K562 (cell line): ENCODE measurements around the gene RAPGEF5. TPM values are rescaled to one million over a fixed set of nuclear protein-coding genes. Genes with fewer than 3 reads are reported as not detected.

Experiments used
- CCNT2 ChIP-seq: IDR thresholded peaks from 2 replicates; pipeline ENCODE4 v1.6.1; 2011; ENCODE audit warnings: borderline replicate concordance, low read depth, mild to moderate bottlenecking, moderate library complexity, mixed read lengths, low read length; ENCODE audit not compliant: insufficient read length; ENCODE audit errors: extremely low read depth
- CEBPB ChIP-seq: fragments of 450-650 bp; IDR thresholded peaks from 2 replicates; pipeline ENCODE4 v1.6.1; 2016; ENCODE audit warnings: missing genetic modification characterization, missing compliant biosample characterization
- L3MBTL2 ChIP-seq: fragments of 450-650 bp; IDR thresholded peaks from 2 replicates; pipeline ENCODE4 v1.6.1; 2016; ENCODE audit warnings: mild to moderate bottlenecking, moderate library complexity
- MBD2 ChIP-seq: sonication (generic); IDR thresholded peaks from 2 replicates; pipeline ENCODE4 v1.6.1; 2016; ENCODE audit warnings: low read depth, borderline replicate concordance
- MCM5 ChIP-seq: fragments of 450-650 bp; IDR thresholded peaks from 2 replicates; pipeline ENCODE4 v1.6.1; 2016; ENCODE audit warnings: low read depth
- NFATC3 ChIP-seq: fragments of 450-650 bp; IDR thresholded peaks from 2 replicates; pipeline ENCODE4 v1.6.1; 2017; ENCODE audit warnings: mild to moderate bottlenecking
- NFIX ChIP-seq: fragments of 250-450 bp; sonication (Bioruptor Pico); IDR thresholded peaks from 2 replicates; pipeline ENCODE4 v1.4.0; 2020; ENCODE audit warnings: low read depth, mild to moderate bottlenecking, moderate library complexity
- NRF1 ChIP-seq, 2 experiments: fragments of 450-650 bp; IDR thresholded peaks in 1 of 2; conservative IDR thresholded peaks in 1 of 2; 2 replicates each; pipeline ENCODE4 v1.6.1; 2014; ENCODE audit warnings: mild to moderate bottlenecking in 2 of 2
- RNF2 ChIP-seq: sonication (generic); IDR thresholded peaks from 2 replicates; pipeline ENCODE4 v1.6.1; 2016
- ZKSCAN1 ChIP-seq: fragments of 150-350 bp; IDR thresholded peaks from 2 replicates; pipeline ENCODE4 v1.6.1; 2016; ENCODE audit warnings: low read depth, low read length
- ZNF436 ChIP-seq: fragments of 250-450, 450-650 bp; sonication (Bioruptor Pico); formaldehyde crosslinking; IDR thresholded peaks from 2 replicates; pipeline ENCODE4 v1.7.0; 2020; ENCODE audit warnings: mild to moderate bottlenecking
- ZNF696 ChIP-seq: fragments of 250-450 bp; sonication (Bioruptor Pico); conservative IDR thresholded peaks from 2 replicates; pipeline ENCODE4 v1.4.0; 2020; ENCODE audit warnings: mild to moderate bottlenecking, moderate library complexity
- polyA plus RNA-seq, 8 experiments: library from polyadenylated mRNA; depleted of rRNA in 4 of 8; stranded (reverse) in 5 of 8; unstranded in 3 of 8; fragments of >200 nt; fragmentation: Nextera tagmentation in 2 of 8; fragmentation: Illumina TruSeq in 1 of 8; extraction: Ambion mirVana in 2 of 8; extraction: Trizol in 1 of 8; gene quantifications; 2 replicates each; pipeline versions ENCODE4 v1.2.1 to v1.2.3, GENCODE V29; 2011 to 2014; ENCODE audit warnings: inconsistent platforms in 1 of 8, missing spikeins in 1 of 8
- total RNA-seq, 7 experiments: library from RNA; depleted of rRNA in 6 of 7; stranded (reverse); fragments of >200 nt in 6 of 7; fragmentation: Illumina TruSeq in 2 of 7; extraction: Trizol in 2 of 7; gene quantifications; 2 replicates each; pipeline versions ENCODE4 v1.2.1 to v1.2.3, GENCODE V29; 2011 to 2021; ENCODE audit warnings: low replicate concordance in 1 of 7
- TF ChIP-seq, protein P1 (sequence below): sonication (generic); formaldehyde crosslinking; IDR thresholded peaks from 2 replicates; pipeline ENCODE4 v1.8.0; 2023; ENCODE audit warnings: missing genetic modification reagents, mild to moderate bottlenecking, borderline replicate concordance
- TF ChIP-seq, protein P2 (sequence below): sonication (generic); formaldehyde crosslinking; IDR thresholded peaks from 2 replicates; pipeline ENCODE4 v1.8.0; 2022; ENCODE audit warnings: missing genetic modification reagents, mild to moderate bottlenecking, moderate library complexity, borderline replicate concordance
- TF ChIP-seq, protein P3 (sequence below): fragments of 450-650 bp; IDR thresholded peaks from 2 replicates; pipeline ENCODE4 v1.6.1; 2018; ENCODE audit not compliant: partially characterized antibody
- TF ChIP-seq, protein P4 (sequence below): sonication (generic); formaldehyde crosslinking; IDR thresholded peaks from 2 replicates; pipeline ENCODE4 v1.9.0; 2022; ENCODE audit warnings: mild to moderate bottlenecking, missing genetic modification reagents

RAPGEF5 gene
- total and polyA plus RNA-seq, 9 of the 15 experiments (the other 6 are each of a cell fraction or from before 2014, with no cell fraction given): 0.39 to 2.0 (median 1.1) TPM

DNA sequence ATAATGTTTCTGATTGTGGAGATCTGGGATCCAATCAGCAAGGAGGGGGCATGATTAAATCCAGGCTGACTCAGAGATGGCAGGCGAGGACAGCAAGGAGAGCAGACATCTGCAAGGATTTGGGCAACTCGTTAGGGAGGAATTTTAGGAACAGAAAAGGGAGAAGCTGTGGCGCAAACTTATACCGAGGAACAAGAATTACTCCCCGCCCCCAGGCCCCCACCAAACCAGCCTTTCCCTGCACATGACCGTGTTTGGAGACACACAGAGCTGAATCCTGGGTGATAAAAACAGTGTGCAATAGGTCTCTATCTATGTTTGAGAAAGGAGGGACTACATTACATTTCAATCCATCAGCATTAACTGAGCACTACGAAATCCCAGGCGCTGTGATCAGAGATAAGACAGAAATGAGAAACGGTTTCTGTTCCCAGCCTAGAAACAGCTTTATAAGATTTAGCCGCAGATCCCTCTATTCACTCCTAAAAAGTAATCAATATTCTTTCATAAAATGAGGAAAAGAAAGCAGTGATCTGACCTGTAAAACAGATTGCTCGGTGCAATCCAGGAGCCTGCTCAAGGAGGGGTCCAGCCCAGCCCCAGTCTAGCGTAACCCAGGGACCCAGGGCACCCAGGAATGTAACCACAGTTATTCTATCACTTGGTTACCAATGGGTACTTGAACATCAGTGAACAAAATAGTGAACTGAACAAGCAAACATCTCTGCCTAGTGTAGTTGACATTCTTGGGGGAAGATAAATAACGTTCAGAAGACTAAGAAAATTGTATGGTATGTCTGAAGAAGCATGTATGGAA is 37.2 kb upstream of the RAPGEF5 start (continued):
- TF ChIP-seq NRF1 (conservative IDR thresholded peaks at IDR 0.05 in 1 of 2, IDR thresholded peaks at IDR 0.05 in 1 of 2) (0 out of 4 replicates have a peak, but pooled peaks have one; percentile 8 to 27), ZNF696 (CRISPR knock-in tag) (no peak), MBD2 (no peak), CCNT2 (no peak), ZKSCAN1 (no peak), MCM5 (no peak), ZNF436 (CRISPR knock-in tag) (no peak), CEBPB (tag) (no peak), RNF2 (no peak), NFATC3 (no peak), NFIX (no peak), L3MBTL2 (no peak)
- TF ChIP-seq, protein P1, sequence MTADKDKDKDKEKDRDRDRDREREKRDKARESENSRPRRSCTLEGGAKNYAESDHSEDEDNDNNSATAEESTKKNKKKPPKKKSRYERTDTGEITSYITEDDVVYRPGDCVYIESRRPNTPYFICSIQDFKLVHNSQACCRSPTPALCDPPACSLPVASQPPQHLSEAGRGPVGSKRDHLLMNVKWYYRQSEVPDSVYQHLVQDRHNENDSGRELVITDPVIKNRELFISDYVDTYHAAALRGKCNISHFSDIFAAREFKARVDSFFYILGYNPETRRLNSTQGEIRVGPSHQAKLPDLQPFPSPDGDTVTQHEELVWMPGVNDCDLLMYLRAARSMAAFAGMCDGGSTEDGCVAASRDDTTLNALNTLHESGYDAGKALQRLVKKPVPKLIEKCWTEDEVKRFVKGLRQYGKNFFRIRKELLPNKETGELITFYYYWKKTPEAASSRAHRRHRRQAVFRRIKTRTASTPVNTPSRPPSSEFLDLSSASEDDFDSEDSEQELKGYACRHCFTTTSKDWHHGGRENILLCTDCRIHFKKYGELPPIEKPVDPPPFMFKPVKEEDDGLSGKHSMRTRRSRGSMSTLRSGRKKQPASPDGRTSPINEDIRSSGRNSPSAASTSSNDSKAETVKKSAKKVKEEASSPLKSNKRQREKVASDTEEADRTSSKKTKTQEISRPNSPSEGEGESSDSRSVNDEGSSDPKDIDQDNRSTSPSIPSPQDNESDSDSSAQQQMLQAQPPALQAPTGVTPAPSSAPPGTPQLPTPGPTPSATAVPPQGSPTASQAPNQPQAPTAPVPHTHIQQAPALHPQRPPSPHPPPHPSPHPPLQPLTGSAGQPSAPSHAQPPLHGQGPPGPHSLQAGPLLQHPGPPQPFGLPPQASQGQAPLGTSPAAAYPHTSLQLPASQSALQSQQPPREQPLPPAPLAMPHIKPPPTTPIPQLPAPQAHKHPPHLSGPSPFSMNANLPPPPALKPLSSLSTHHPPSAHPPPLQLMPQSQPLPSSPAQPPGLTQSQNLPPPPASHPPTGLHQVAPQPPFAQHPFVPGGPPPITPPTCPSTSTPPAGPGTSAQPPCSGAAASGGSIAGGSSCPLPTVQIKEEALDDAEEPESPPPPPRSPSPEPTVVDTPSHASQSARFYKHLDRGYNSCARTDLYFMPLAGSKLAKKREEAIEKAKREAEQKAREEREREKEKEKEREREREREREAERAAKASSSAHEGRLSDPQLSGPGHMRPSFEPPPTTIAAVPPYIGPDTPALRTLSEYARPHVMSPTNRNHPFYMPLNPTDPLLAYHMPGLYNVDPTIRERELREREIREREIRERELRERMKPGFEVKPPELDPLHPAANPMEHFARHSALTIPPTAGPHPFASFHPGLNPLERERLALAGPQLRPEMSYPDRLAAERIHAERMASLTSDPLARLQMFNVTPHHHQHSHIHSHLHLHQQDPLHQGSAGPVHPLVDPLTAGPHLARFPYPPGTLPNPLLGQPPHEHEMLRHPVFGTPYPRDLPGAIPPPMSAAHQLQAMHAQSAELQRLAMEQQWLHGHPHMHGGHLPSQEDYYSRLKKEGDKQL (CRISPR knock-in tag): no peak
- TF ChIP-seq, protein P2, sequence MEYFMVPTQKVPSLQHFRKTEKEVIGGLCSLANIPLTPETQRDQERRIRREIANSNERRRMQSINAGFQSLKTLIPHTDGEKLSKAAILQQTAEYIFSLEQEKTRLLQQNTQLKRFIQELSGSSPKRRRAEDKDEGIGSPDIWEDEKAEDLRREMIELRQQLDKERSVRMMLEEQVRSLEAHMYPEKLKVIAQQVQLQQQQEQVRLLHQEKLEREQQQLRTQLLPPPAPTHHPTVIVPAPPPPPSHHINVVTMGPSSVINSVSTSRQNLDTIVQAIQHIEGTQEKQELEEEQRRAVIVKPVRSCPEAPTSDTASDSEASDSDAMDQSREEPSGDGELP: no peak
- TF ChIP-seq, protein P3, sequence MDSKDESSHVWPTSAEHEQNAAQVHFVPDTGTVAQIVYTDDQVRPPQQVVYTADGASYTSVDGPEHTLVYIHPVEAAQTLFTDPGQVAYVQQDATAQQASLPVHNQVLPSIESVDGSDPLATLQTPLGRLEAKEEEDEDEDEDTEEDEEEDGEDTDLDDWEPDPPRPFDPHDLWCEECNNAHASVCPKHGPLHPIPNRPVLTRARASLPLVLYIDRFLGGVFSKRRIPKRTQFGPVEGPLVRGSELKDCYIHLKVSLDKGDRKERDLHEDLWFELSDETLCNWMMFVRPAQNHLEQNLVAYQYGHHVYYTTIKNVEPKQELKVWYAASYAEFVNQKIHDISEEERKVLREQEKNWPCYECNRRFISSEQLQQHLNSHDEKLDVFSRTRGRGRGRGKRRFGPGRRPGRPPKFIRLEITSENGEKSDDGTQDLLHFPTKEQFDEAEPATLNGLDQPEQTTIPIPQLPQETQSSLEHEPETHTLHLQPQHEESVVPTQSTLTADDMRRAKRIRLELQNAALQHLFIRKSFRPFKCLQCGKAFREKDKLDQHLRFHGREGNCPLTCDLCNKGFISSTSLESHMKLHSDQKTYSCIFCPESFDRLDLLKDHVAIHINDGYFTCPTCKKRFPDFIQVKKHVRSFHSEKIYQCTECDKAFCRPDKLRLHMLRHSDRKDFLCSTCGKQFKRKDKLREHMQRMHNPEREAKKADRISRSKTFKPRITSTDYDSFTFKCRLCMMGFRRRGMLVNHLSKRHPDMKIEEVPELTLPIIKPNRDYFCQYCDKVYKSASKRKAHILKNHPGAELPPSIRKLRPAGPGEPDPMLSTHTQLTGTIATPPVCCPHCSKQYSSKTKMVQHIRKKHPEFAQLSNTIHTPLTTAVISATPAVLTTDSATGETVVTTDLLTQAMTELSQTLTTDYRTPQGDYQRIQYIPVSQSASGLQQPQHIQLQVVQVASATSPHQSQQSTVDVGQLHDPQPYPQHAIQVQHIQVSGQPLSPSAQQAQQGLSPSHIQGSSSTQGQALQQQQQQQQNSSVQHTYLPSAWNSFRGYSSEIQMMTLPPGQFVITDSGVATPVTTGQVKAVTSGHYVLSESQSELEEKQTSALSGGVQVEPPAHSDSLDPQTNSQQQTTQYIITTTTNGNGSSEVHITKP: no peak
- TF ChIP-seq, protein P4, sequence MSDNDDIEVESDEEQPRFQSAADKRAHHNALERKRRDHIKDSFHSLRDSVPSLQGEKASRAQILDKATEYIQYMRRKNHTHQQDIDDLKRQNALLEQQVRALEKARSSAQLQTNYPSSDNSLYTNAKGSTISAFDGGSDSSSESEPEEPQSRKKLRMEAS (CRISPR knock-in tag): no peak
